Measurements from ENCODE around the gene MEGF11.

GRCh38 chr15:66022163-66022525, 231.4 kb downstream of the MEGF11 start:
- TF ChIP-seq CTCF (IDR thresholded peaks at IDR 0.05): no peak
- no peak for TF ChIP-seq POLR2A (IDR thresholded peaks at IDR 0.05)
